ENCODE results near the gene CLASP1.
"Not testable (repeated sequence)": the region's sequence is repeated elsewhere in the genome, so short reads cannot be mapped to it uniquely, and the experiment has no call there.

CLASP1 gene

DNA sequence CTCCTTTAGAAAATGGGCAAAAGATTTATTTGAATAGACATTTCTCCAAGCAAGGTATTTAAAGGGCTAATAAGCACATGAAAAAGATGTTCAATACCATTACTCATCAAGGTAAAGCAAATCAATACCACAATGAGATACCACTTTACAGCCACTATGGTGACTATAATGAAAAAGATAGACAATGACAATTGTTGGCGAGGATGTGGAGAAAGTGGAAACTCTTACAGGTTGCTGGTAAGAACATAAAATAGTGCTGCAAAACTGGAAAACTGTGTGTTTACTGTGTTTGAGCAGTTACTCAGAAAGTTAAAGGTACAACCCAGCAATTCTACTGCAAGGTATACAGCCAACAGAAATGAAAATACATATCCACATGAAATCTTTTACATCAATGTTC lies 150.5 kb downstream of the CLASP1 start:
- DNase-seq, result no peak

GRCh38 chr2:121492409-121492808 lies 156.9 kb downstream of the CLASP1 start:
- no peak for DNase-seq

- DNase-seq, result no peak
Measured at GRCh38 chr2:121491518-121491917, 157.7 kb downstream of the CLASP1 start.

DNA sequence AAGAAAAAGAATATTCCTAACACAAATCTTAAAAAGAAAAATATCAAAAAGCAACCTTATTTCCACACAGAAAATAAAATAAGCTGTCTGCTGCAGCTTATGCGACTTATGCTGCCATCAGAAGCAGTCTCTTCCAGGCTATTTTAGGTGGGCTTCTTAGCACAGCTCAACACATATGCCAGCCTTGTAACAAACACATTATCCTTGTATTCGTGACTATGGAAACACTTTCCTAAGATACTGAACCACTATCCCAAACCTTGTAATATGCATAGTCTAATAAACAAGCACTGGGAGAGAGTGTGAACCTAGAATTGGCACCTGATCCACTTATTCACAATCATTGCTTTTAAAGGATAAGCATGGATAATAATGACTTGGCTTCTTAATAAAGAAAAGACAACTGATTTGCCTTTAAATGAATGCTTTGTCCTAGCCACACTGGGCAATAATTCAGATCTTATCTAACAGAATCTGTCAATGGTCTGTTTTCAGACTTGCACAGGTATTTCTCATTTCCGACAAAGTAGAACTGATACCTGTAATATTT lies 158.6 kb downstream of the CLASP1 start:
- no peak for DNase-seq

DNA sequence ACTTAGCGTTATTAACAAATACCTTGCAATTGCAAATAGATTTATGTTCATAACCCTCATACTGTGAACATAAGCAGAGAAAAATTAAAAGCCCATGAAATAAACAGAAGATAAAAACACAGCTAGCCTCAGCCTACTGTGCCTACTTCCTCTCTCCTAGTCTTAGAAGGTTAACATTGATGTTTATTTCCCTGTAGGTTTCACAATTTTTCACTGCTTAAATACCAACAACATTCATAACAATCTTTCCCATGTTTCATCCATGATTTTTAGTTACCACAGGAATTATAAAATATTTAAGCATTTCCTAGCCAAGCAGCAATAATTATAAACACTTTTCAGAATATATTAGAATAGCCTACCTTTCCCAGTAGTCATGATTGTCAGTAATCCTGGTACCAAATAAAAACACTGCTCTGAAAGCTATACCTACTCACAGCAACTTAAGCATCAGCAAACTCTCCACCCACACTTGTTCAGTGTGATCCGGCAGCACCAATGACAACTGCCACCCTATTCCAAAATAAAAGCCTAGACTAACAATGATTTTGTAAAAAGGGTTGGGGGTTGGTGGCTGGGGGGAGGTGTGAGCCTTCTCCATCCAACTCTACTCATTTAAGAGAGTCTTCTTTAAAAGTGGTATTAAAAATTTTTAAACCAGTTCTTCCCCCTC lies 159.2 kb downstream of the CLASP1 start:
- no peak for DNase-seq

- no peak for DNase-seq
Measured at GRCh38 chr2:121489284-121489683, 160.0 kb downstream of the CLASP1 start.

GRCh38 chr2:121486191-121486790 lies 163.0 kb downstream of the CLASP1 start:
- no peak for DNase-seq

- no peak for DNase-seq
Measured at GRCh38 chr2:121485039-121485438, 164.2 kb downstream of the CLASP1 start.

DNA sequence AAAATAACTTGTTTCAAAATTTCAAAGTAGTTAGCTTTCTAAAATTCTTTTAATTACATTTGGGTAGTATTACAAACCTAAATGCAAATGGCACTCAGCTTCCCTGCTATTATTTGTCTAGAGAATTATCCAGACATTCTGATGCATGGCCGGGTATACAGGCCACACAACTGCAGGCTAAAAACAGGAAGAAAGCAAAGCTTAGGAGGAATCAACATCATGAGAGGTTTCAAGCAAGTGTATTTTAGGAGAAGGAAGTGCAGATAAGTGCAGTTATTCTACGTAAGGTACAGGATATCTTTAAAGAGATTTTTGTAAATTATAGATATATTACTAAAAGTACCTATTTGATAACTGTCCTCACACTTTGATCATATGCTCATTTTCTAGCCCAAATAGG lies 165.4 kb downstream of the CLASP1 start:
- no peak for DNase-seq

DNA sequence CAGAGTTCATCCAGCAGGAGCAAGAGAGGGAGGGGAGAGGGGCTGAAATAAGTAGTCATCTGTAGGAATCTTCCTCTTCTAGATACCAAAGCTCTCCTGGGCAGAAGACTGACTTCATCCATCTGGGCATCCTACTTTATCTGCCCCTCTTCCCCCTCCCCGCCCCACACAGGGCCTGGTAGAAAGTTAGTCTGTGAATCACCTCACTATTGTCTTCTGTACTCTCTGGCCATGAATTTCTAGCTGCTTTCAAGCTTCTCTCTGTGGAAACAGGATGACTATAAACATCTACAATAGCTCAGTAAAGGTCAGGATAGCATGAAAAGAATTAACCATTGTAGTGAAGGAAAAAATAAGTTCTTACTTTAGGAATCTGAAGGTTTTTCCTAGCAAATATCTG lies 166.2 kb downstream of the CLASP1 start:
- no peak for DNase-seq

DNA sequence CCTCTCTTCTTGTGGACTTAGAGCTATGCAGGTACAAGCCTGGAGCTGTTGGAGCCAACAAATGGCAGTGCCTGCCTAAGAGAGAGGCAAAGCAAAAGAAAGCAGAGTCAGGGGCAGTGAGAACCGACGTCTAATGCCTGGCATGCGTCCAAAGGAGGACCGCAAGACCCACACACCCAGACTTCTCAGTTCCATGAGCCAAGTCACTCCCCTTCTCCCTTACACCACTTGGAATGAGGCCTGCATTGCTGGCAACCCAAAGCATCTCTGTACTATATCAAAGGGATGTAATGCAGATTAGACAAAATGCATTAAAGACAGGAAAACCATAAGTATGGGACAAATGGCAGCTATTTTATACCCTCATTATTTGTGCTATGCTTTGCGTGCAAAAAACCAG lies 168.4 kb downstream of the CLASP1 start:
- DNase-seq, result no peak

DNA sequence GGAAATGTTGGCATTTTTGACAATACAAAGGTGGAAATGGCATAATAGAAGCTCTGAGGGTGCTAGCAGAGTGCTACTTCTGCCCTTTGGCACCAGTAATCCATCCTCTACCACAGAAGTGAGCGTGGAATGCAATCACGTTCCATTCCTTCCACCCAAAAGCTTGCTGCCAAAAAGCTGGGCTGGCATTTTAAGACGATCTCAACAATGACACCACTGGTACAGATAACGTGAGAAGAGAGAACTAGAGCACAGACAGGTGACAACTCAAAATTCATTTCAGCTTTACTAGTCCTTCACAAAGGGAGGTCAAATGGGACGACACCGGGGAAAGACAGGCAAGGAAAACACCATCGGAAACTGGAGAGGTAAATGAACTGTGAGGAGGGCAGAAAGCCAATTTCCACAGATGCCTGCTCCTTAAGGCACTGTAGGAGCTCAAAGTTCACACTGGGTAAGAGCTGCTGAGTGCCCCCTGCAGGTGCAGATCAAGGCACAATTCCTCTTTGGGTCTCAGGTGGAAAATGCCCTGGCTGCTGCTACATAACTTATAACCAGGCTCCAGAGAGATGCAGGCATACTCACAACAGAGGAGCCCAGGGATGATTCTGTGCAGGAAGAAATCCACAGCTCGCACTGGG lies 169.3 kb downstream of the CLASP1 start:
- no peak for DNase-seq

GRCh38 chr2:121478996-121479745 lies 170.1 kb downstream of the CLASP1 start:
- no peak for DNase-seq

- not testable (repeated sequence) for DNase-seq
Measured at GRCh38 chr2:121478358-121478995, 170.8 kb downstream of the CLASP1 start.

DNA sequence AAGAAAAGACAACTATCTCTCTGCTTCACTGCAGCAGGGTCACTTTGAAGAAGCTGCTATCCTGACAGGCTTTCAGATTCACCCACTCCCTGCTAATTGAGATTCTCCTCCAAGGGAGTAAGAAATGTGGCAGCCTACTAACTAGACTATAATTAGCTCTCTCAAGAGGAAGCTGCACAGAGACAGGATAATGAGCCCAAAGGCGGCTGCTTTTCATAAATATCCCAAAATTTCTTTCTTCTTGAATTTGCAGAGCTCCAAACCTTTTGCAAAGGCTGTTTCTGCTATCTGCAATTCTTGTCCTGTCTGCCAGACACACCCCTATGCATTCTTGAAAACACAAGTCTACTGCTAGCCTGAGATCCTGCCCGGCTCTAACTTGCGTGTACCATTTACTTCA lies 172.6 kb downstream of the CLASP1 start:
- DNase-seq, result no peak

DNA sequence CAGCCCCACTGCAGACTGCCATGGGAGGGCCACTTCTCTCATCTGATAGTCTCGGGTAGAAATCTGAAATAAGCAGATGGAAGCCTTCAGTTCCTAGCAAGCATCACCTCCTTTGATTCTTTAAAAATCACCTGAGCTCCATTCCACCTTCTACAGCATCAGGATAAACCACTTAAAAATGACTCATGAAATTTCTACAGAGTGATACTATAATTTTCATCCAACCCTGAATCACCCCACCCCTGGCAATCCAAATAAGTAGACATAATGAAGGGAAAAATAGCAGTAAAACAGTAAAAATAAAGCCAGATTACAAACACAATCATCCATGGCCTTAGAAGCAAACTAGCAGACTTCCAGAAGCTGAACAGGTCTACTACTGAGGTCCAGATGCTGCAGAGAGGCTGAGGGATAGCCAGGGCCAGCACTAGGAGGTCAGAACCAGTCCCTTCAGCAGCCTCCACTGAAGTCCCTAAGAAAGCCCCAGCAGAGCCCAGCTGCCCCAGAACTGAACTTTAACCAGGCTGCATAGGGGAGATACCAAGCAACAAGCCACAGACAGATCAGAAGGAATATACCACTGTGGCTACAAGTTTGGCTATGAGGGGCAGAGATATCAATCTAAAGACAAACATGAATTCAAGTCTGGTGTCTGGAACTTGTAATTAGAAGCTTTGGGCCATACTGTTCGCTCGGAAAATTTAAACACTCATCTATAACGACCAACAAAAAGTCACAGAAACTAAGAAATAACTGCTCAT lies 173.3 kb downstream of the CLASP1 start:
- no peak for DNase-seq

- no peak for DNase-seq
Measured at GRCh38 chr2:121473512-121473911, 175.8 kb downstream of the CLASP1 start.

DNA sequence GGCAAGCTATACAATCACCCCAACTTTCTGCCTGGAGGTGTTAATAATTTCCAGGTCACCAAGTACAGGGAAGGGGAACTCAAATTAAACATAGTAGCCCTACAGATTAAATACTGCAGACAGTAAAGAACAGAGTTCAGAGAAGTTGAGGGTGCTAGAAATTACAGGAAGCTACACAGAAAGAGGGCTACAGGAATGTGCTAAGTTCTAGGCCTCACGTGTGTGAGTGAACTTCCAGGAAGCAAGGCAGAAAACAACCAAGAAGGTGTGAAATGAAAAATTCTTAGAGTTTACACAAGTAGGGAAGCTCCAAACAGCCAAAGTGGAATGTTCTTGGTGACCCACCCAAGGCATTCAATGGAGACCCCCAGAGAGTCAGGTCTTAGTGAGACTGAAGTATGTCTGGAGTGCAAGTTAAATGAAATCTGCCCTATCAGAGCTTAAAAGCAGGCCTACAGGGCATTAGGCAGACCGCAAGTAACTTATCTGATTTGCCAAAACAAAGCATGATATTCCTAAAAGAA lies 176.7 kb downstream of the CLASP1 start:
- DNase-seq, result no peak

- DNase-seq, result no peak
Measured at GRCh38 chr2:121471532-121472469, 177.5 kb downstream of the CLASP1 start.

GRCh38 chr2:121470917-121471316 lies 178.3 kb downstream of the CLASP1 start:
- no peak for DNase-seq

DNA sequence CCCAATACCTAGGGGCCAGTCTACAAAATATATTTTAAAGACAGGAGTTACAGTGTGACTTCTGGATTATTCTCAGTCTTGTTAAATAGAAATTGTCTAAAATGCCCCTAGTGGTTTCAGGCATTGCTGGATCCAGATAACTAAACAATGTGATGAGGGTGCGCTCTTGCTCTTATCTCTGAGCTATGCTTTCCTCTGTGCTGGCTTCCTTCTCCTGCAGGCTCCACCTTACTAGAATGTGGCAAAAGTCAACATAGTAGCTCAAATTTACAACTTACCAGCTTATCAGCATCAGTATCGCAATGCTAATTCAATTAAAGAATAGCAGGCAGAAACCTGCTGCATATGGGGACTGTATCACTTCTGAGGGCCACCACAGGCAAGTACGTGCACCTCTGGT lies 179.9 kb downstream of the CLASP1 start:
- DNase-seq, result no peak
